GM06990 (cell line): ENCODE measurements around the gene HOXB9.

ENCODE experiments used
- DNase-seq: peaks from one replicate; pipeline ENCODE4 v3.0.0-alpha.2; 2011; ENCODE audit not compliant: insufficient read length; ENCODE audit errors: extremely low read depth
- H3K27me3 ChIP-seq: replicated peaks from 2 replicates; pipeline ENCODE4 v1.6.0; 2011; ENCODE audit warnings: low read length; ENCODE audit not compliant: control insufficient read depth, insufficient read depth
- H3K36me3 ChIP-seq: 2 replicates; pipeline ENCODE4 v1.5.1; 2011; ENCODE audit warnings: low read length; ENCODE audit not compliant: control insufficient read depth, insufficient read depth
- H3K4me3 ChIP-seq: replicated peaks from 2 replicates; pipeline ENCODE4 v1.5.1; 2011; ENCODE audit warnings: low read depth, mild to moderate bottlenecking, control low read depth, low read length
- TF ChIP-seq, protein P1 (sequence below): IDR thresholded peaks from 2 replicates; pipeline ENCODE4 v1.5.1; 2011; ENCODE audit warnings: low read length, control low read depth, mild to moderate bottlenecking, inconsistent platforms; ENCODE audit not compliant: insufficient read depth, poor library complexity, severe bottlenecking

Gene HOXB9

DNA sequence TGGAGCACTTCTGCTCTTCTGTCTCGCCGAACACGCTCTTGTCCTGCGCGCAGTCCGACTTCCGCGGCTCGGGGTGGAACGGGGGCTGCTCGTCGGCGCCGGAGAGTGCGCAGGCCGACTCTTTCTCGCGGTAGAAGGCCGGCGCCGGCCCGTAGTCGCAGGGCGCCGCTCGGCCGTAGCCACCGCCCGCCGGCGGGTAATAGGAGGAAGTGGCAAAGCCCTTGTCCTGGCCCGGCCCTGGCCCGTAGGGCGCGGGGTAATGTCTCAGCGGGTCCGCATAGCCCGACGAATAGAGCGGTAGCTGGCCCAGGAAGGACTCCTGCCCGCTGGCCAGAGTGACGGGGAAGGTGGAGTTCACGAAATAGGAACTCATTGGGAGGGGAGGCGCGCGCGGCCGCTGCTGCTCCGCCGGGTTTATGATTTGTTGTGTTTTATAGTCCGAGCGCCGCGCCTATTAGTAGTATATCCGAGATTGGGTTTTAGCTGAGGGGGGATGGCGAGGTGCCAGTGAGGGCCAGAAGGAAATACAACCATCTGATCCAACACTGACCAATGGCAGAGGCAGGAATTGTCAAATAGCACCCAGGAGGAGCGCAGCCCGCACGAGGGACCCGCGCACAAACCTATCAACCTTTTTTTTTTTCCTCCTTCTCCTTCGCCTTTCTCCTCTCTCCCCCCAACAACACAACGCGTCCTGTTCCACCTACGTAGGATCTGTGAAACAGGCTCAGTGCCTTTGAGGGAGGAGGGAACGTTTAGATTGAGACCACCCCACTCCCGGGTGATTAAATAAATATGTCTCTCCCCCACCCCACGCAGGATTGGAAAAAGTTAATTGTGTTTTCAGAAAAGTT is 28.2 kb downstream of the HOXB9 start:
- TF ChIP-seq, protein P1, sequence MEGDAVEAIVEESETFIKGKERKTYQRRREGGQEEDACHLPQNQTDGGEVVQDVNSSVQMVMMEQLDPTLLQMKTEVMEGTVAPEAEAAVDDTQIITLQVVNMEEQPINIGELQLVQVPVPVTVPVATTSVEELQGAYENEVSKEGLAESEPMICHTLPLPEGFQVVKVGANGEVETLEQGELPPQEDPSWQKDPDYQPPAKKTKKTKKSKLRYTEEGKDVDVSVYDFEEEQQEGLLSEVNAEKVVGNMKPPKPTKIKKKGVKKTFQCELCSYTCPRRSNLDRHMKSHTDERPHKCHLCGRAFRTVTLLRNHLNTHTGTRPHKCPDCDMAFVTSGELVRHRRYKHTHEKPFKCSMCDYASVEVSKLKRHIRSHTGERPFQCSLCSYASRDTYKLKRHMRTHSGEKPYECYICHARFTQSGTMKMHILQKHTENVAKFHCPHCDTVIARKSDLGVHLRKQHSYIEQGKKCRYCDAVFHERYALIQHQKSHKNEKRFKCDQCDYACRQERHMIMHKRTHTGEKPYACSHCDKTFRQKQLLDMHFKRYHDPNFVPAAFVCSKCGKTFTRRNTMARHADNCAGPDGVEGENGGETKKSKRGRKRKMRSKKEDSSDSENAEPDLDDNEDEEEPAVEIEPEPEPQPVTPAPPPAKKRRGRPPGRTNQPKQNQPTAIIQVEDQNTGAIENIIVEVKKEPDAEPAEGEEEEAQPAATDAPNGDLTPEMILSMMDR: no peak
- Histone ChIP-seq H3K36me3 (no peaks in the 10 kb centered on the region; the same call in 1 of the 2 replicates), H3K4me3 (peak overlapping the region; percentile 57), H3K27me3 (peaks cover 4% of the 10 kb centered on the region; the same call in 1 of the 2 replicates)
- peak; percentile 72 for DNase-seq

DNA sequence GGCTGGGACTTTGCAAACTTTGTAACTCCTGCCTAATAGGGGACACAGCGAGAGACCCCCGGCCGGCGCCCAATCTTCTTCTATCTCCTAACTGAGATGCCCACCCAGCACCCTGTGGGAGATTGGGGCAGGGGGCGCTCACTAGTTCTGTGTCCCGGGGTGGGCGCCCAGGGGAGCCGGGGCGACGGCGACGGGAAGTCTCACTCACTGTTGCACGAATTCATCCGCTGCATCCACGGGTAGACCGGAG is 28.7 kb downstream of the HOXB9 start:
- DNase-seq: no peak
- Histone ChIP-seq H3K4me3 (peak overlapping the region; percentile 57), H3K36me3 (no peaks in the 10 kb centered on the region; the same call in 1 of the 2 replicates)

DNA sequence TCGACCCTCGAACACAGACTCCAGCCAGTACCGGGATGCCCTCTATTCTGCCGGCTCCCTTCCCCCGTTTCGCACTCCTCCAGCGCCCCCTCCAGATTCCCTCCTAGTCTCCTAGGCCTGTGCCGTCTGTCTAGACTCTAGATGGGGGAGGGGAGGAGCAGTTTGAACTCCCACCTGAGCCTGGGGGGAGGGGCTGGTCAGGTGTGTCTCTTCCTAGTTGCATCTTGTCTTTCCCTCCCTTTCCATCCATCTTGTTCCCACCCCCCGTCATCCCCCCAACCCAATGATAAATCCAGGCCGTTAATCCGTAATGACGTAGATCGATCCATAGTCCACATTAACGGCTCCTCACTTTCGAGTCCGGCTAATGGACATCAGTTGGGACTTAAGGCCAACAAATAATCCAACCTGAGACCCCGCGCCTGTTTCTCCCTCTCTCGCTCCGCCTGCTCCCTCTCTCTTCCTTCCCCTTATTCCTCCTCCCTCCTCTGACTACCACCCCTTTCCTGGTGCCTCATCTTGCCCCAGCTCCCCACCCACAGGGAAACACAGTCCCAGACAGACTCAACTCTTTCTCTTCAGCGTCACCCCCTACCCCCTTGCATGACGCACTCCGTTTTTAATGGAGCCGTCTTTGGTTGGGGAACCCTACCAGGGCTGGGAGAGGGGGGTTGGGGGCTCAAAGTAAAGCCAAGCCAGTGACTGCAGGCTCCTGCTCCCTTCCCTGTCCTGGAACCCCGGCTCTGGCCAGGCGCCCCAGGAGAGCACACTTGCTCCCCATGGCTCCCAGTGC is 29.2 kb downstream of the HOXB9 start:
- Histone ChIP-seq H3K36me3 (no peaks in the 10 kb centered on the region; the same call in 1 of the 2 replicates), H3K27me3 (peaks cover 4% of the 10 kb centered on the region; the same call in 1 of the 2 replicates), H3K4me3 (peak overlapping the region; percentile 57)
- no peak for DNase-seq
- TF ChIP-seq, protein P1: no peak

More for the DNA sequence above, 28.7 kb downstream of the HOXB9 start:
- H3K27me3 ChIP-seq: peaks cover 4% of the 10 kb centered on the region; the same call in 1 of the 2 replicates
- TF ChIP-seq, protein P1: no peak

DNA sequence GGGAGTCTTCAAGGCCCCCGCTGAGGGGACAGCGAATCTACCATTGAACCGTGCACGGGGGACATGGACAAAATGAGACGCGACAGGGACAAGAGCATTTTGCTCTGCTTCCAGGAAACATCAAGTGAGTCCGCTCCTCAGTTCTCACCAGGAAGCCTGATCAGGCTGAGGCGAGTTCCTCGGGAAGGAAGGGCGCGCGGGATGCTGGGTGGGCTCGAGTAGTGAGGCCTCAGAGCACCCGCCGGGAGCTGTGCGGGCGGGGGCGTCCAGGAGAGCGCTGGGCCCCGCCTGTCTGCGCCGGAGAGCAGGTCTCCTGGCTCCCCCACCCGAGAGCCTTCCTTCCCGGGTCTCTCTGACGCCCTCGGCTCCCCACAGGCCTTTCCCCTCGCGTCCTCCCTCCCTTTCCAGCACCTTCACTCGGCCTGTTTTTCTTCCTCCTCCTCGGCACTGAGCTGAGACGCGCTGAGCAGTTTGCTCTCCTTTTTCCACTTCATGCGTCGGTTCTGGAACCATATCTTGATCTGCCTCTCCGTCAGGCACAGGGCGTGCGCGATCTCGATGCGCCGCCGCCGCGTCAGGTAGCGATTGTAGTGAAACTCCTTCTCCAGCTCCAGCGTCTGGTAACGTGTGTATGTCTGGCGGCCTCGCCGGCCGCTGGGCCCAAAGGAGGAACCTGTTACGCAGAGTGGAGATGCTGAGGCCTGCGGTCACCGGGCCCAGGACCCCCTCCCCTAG is 30.0 kb downstream of the HOXB9 start:
- H3K27me3 ChIP-seq: peaks cover 4% of the 10 kb centered on the region; the same call in 1 of the 2 replicates
- no peak overlapping the region for H3K4me3 ChIP-seq
- no peaks in the 10 kb centered on the region; the same call in 1 of the 2 replicates for H3K36me3 ChIP-seq
- TF ChIP-seq, protein P1: no peak
- no peak for DNase-seq

DNA sequence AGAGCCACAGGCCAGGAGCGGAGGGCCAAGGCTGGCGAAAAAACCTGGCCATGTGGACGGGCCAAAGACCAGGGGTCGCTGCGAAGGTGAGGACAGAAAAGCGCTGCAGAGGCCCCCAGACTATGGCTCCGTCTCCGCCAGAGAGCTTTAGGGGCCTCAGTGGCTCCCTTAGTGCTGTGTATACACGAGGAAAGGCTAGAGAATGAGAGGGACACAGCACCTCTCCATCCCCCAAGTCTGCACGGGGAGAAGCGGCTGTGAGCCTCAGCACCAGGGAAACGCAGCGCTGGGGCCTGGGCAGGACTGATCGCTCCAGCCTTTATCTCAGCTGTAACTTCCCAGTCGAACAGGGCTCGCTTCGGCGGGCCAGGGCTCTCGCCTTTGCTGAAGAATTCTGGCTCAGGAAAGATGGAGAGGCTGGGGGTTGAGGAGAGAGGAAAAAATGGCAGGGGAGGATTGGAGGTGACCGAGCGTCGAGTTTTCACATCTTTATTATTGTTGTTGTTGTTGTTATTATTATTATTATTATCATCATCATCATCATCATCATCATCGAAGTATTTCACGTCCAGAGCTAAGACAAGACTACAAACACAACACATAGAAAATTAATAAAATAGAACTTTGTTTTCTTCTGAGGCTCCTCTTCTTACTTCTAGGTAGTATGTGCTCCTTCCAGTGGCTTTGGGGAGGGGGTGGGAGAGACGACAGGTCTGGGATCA is 30.7 kb downstream of the HOXB9 start:
- Histone ChIP-seq H3K36me3 (no peaks in the 10 kb centered on the region; the same call in 1 of the 2 replicates), H3K27me3 (peaks cover 4% of the 10 kb centered on the region; the same call in 1 of the 2 replicates), H3K4me3 (no peak overlapping the region)
- TF ChIP-seq, protein P1: no peak
- no peak for DNase-seq
